ENCODE measurements around the gene PPP1R1A. TPM values are rescaled to one million over a fixed set of nuclear protein-coding genes. Genes with fewer than 3 reads are reported as not detected.
A peak's percentile ranks its signal among the peaks of the same experiment; 100 is the strongest.

The PPP1R1A gene
- polyA plus RNA-seq, 1 donor (not counting 4 experiments of a cell fraction or from before 2014, with no cell fraction given), result not detected

DNA sequence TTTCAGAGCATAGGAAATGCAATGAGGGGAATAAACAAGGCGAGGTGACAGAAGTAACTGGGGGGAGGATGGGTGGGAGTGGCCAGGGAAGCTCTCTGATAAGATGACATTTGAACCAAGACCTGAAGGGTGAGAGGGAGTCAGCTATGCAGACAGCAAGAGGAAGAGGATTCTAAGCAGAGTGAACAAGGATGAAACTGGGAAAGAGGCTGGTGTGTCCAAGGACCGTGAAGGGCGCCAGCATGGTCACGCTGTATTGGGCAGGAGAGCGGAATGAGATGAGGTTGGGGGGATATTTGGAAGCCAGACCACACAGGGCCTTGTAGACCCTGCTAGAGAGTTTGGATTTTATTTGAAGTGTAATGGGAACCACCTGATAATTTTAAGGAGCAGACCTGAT, 10.5 kb upstream of the PPP1R1A start:
- Histone ChIP-seq H3K4me1 (ENCODE audit: control insufficient read depth, extremely low read depth, insufficient read depth, low read length) (no peaks in the 10 kb centered on the region), H3K79me2 (ENCODE audit: control insufficient read depth, insufficient read depth, low read length) (no peaks in the 10 kb centered on the region), H4K20me1 (ENCODE audit: control insufficient read depth, extremely low read depth, insufficient read depth, low read length) (no peaks in the 10 kb centered on the region), H3K9ac (ENCODE audit: control insufficient read depth, extremely low read depth, insufficient read depth, low read length) (no peak overlapping the region), H3K9me1 (ENCODE audit: control insufficient read depth, extremely low read depth, insufficient read depth, low read length) (no peaks in the 10 kb centered on the region), H3K27ac (ENCODE audit: control insufficient read depth, insufficient read depth, low read length) (no peak overlapping the region), H3K4me2 (ENCODE audit: control insufficient read depth, extremely low read depth, insufficient read depth, low read depth, low read length) (no peak overlapping the region), H3K9me3 (ENCODE audit: control insufficient read depth, low read depth, low read length) (no peaks in the 10 kb centered on the region), H2AFZ (ENCODE audit: control insufficient read depth, low read length) (no peak overlapping the region), H3K4me3 (ENCODE audit: control insufficient read depth in 2 of 3, extremely low read depth in 1 of 3, insufficient read depth in 2 of 3, low read depth in 1 of 3, low read length in 3 of 3) (no peak overlapping the region), H3K27me3 (ENCODE audit: control insufficient read depth, extremely low read depth, insufficient read depth, low read length) (no peaks in the 10 kb centered on the region), H3K36me3 (ENCODE audit: control insufficient read depth in 2 of 2, extremely low read depth in 1 of 2, insufficient read depth in 2 of 2, low read length in 2 of 2) (no peaks in the 10 kb centered on the region)
- DNase-seq (ENCODE audit: low read depth, low spot score) (no peak), FAIRE-seq (no peak)
- dilution Hi-C loops (cut with MboI; ENCODE audit: extremely low pct_ligation_motif_present, low sequenced_read_pairs), result no loop called here
- TF ChIP-seq, protein P1, sequence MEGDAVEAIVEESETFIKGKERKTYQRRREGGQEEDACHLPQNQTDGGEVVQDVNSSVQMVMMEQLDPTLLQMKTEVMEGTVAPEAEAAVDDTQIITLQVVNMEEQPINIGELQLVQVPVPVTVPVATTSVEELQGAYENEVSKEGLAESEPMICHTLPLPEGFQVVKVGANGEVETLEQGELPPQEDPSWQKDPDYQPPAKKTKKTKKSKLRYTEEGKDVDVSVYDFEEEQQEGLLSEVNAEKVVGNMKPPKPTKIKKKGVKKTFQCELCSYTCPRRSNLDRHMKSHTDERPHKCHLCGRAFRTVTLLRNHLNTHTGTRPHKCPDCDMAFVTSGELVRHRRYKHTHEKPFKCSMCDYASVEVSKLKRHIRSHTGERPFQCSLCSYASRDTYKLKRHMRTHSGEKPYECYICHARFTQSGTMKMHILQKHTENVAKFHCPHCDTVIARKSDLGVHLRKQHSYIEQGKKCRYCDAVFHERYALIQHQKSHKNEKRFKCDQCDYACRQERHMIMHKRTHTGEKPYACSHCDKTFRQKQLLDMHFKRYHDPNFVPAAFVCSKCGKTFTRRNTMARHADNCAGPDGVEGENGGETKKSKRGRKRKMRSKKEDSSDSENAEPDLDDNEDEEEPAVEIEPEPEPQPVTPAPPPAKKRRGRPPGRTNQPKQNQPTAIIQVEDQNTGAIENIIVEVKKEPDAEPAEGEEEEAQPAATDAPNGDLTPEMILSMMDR (optimal IDR thresholded peaks at IDR 0.05 in 1 of 3, IDR thresholded peaks at IDR 0.05 in 1 of 3, conservative IDR thresholded peaks at IDR 0.05 in 1 of 3; ENCODE audit: extremely low read depth in 1 of 3, insufficient read depth in 2 of 3, low read length in 3 of 3), result no peak
- no peak for TF ChIP-seq EZH2 (IDR thresholded peaks at IDR 0.05; ENCODE audit: low read length)

DNA sequence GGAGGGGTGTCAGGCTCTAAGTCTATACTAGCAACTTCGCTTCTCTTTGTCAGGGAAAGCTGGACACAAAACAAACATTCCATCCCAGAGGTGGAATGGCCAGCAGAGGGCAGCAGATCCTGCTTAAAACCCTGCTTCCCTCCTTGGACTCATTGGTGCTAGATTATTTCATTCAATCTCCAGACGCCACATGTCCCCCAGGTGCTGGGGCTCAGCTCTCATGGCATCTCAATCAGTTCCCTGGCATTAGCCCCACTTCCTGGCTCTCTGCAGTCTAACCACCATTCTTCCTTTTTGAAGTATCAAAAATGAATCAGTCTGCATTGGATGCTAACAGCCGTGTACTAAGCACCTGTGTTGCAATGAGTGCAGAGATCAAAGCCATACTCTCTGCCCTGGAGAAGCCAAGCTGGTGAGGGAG, 8.1 kb upstream of the PPP1R1A start:
- Histone ChIP-seq H3K36me3 (ENCODE audit: control insufficient read depth in 2 of 2, extremely low read depth in 1 of 2, insufficient read depth in 2 of 2, low read length in 2 of 2) (no peaks in the 10 kb centered on the region), H3K79me2 (ENCODE audit: control insufficient read depth, insufficient read depth, low read length) (no peaks in the 10 kb centered on the region), H3K9me1 (ENCODE audit: control insufficient read depth, extremely low read depth, insufficient read depth, low read length) (no peaks in the 10 kb centered on the region), H3K9ac (ENCODE audit: control insufficient read depth, extremely low read depth, insufficient read depth, low read length) (no peak overlapping the region), H3K4me3 (ENCODE audit: control insufficient read depth in 2 of 3, extremely low read depth in 1 of 3, insufficient read depth in 2 of 3, low read depth in 1 of 3, low read length in 3 of 3) (no peak overlapping the region), H3K27ac (ENCODE audit: control insufficient read depth, insufficient read depth, low read length) (no peak overlapping the region), H3K27me3 (ENCODE audit: control insufficient read depth, extremely low read depth, insufficient read depth, low read length) (no peaks in the 10 kb centered on the region), H3K4me1 (ENCODE audit: control insufficient read depth, extremely low read depth, insufficient read depth, low read length) (no peaks in the 10 kb centered on the region), H4K20me1 (ENCODE audit: control insufficient read depth, extremely low read depth, insufficient read depth, low read length) (no peaks in the 10 kb centered on the region), H3K9me3 (ENCODE audit: control insufficient read depth, low read depth, low read length) (no peaks in the 10 kb centered on the region), H3K4me2 (ENCODE audit: control insufficient read depth, extremely low read depth, insufficient read depth, low read depth, low read length) (no peak overlapping the region), H2AFZ (ENCODE audit: control insufficient read depth, low read length) (no peak overlapping the region)
- dilution Hi-C loops (cut with MboI; ENCODE audit: extremely low pct_ligation_motif_present, low sequenced_read_pairs), result no loop called here
- peak; percentile 79 for FAIRE-seq
- TF ChIP-seq EZH2 (IDR thresholded peaks at IDR 0.05; ENCODE audit: low read length), result no peak
- TF ChIP-seq, protein P1 (optimal IDR thresholded peaks at IDR 0.05 in 1 of 3, IDR thresholded peaks at IDR 0.05 in 1 of 3, conservative IDR thresholded peaks at IDR 0.05 in 1 of 3; ENCODE audit: extremely low read depth in 1 of 3, insufficient read depth in 2 of 3, low read length in 3 of 3), result peak; percentile 84 to 92 (median 87)
- DNase-seq (ENCODE audit: low read depth, low spot score), result peak; percentile 21
